Activated T-cell treated with anti-CD3 and anti-CD28 coated beads for 1 hour (primary cell): ENCODE measurements around the gene DPP4.

ENCODE experiments used
- DNase-seq: peaks from one replicate; pipeline ENCODE4 v3.0.0-alpha.2; 2020; ENCODE audit warnings: low read depth

DPP4 gene

DNA sequence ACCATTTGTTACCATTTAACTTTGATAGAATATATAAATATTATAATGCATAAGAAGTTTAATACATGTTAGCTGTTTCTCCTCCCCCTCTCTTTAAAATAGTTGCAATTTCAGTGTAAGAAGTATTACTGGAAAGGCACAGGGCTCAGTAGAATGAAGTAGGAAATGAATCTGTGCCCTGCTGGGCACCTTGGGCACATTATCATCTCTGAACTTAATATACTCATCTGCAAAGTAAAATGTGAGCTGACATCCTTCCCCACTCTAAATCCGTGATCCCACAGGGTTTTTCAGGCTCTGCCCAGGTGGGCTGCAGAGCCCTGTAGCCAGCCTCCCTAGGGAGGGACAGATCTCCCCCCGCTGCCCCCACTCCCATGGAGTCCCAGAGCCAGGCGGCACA, 56.8 kb downstream of the DPP4 start:
- DNase-seq: no peak

DNA sequence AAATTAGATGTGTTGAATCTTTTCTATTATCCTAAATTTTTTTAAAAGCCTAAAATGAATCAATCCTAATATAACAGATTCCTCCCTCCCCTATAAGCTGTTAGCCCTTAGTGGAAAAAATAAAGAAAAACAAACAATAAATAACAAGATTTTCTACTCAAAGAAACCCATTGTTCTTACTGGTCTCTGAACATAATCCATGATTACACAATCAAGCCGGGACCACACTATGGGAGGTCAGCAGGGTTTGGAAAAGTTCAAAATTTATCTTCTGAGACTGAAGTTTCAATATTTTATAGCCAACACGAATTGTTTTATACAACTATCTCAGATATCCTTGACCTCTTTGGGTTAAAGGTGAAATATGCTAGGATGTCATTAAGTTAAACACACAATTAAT, 57.9 kb downstream of the DPP4 start:
- no peak for DNase-seq

DNA sequence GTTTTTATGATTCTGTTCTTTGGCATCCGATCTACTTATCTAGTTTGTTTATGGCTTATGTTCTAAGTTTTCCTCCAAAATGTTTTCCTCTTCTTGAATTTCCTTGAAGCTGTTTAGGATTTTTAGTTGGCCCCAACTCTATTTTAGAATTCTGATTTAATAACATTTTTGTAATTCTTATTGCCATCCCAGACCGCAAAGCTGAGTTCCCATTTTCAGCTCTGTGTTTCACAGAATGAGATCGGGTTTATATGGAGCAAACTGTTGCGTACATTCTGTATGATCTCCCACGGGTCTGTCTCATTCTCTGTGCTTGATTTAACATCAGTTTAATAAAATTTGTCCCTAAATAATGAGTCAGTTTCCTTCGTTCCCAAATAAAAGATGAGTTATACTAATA, 59.3 kb downstream of the DPP4 start:
- DNase-seq: no peak

DNA sequence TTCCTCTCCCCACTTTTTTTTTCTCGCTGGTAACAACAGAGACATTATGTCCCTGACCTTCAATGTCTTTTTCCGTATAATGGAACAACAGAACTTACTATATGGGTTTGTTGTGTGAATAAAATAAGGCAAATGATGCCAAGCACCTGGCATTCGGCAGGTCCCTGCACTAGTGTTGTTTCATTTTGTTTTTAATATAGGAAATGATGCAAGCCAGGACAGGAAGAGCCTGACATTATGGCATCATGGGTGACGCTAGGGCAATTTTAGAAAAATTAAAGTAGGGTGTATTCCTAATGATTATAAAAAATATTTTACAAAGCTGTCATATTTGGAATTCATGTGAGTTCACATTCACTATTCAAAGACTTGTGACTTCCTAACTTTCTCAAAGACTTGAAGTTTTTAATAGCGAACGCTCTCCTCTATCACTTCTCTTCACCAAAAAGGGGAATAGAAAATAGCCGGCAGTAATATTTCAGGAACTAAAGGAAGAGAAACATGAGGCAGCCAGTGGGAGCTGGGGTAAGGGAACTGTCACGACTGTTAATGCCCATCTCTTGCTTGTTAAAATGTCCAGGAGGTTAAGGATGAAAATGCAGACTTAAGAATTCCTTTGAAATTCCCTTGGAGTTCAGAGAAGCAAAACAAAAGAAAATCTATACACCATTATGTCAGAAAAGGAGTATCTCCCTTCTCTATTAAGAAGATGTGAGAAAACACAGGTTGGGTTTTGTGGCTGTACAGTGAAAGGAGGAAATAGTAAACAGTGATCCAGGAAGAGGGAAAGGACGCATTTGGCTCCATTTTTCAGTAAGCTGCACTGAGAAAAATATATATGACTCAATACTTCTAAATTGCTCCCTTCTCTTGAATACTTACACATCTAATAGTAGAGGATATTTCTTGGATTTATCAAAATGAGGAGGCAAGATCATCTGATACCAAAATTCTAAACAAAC, 60.2 kb downstream of the DPP4 start:
- no peak for DNase-seq

DNA sequence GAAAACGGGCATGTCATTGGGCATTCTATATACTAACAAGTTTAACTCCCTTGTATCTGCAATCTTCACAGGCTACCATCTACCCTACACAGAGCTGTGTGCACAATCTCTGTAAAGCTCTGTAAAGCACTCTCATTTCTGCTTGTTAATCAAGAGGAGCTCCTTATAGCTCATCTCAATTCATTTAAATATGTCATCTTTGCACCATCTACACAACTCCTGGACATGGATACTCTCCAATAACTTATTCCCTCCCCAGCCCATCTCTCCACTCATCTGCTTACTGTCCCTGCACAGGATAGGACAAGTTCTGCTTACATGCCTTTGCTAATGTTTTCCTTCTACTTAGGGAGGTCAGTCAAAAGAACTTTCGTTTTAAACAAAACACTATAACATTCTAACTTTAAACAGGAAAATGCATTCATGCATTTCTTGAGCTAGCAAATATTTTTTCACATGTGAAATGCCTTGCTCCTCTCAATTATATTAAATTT, 61.4 kb downstream of the DPP4 start:
- no peak for DNase-seq

DNA sequence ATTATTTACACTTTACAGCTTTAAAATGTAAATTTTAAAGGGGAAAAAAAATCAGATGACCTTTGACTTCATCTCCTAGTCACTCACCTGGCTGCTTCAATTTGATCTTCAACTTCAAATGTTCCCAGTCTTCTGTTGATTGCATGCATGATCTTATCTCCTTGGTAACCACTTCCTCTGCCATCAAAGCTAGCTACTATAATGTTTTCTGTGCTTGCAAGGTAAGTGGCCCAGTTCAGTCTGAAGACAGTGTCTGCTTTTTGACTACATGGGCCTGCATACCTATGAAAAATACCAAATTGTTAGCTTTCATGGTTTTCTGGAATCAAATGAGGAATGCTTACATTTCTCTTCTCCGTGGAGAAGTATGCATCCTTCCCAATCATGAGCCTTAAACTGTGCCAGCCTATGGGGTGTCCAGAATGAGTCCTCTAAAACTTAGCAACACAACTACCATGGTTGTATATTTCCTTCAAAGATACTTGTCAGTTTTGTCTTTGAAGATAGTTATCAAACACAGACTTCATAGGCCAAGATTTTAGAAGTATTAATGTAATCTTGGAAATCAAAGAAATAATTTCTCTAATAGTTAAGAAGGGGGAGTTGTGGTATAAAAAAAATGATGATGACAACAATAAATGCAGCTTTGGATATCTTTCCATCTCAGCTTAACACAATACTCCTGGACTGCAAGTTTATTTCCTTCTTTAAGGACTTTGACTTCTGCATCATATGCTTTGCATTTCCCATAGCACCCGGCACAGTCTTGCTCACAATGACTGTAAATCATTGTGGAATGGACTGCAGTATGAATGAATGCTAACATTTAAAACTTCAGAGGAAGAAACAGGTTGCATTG, 62.1 kb downstream of the DPP4 start:
- no peak for DNase-seq

DNA sequence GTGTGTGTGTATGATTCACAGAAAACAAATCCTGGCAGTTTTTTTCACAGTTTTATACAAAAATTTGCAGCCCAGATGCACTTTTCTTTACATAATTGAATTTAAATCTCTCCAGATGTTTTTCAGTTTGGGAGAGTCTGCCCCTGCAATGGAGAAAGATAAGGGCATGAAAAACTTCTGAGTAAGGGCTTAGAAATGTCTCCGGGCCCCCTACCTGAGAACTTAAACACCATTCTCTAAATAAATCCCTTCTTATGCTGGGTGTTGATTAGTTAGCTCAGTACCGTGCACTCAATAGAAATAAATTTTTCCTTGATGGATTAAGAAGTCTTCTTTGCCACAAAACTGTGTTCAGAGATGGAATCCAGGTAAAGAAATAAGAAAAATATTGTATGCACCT, 64.5 kb downstream of the DPP4 start:
- no peak for DNase-seq

DNA sequence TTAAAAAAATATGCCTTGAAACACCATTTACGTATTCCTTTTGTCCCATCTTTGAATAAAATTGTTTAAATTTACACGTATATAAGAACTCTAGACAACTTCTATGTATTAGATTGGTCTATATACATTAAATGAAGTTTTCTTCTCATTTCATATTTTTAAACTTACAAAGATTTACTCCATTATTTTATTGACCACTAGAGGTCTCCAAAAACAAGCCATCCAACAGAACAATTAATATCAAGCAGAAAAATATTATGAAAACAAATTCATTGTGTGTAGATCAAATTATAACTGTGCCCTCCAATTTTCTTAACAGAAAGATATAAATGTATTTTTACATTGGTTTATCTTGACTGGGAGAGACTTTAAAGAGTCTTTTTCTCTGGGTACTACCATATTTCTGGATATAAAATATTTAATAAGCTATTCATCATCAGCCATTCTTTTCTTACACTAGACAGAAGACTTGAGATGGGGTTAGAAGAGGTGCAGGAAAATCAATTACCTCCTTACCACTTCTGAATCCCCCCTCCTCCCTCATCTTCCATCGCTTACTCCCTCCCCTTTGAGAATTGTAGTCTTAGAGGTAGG, 66.5 kb downstream of the DPP4 start:
- no peak for DNase-seq

DNA sequence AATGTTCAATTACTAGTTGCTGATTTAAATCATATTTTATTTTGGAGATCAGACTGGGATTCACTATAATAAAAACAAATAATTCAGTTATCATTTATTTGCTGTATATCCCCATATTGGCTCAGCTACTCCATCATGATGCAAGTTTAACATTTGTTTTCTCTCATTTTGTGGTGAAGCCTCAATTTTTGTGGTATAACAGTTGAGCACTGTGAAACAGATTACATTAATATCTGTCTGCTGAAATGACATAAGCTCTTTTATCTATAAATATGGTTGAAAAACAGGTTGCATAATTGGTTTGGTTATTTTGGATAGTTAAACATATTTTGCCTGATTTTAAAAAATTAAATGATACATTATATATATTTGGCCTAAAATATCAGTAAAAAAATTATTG, 67.7 kb downstream of the DPP4 start:
- DNase-seq: no peak

DNA sequence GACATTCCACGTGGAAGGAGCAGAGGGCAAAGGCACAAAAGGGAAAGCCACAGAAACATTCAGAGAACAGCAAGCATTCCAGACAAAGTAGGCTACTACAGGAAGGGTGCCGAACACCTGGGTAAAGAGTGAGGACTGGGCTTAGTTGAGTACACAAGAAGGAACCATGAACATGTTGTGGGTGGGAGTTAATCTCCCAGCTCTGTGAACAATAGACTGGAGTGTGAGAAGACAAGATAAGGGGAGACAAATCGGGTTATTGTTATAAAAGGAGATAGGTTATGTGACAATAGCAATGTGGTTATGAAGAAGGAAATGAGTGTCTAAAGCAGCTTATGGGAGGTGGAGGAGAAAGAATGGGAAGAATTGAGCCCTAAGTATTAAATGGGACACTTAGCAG, 70.0 kb downstream of the DPP4 start:
- no peak for DNase-seq

DNA sequence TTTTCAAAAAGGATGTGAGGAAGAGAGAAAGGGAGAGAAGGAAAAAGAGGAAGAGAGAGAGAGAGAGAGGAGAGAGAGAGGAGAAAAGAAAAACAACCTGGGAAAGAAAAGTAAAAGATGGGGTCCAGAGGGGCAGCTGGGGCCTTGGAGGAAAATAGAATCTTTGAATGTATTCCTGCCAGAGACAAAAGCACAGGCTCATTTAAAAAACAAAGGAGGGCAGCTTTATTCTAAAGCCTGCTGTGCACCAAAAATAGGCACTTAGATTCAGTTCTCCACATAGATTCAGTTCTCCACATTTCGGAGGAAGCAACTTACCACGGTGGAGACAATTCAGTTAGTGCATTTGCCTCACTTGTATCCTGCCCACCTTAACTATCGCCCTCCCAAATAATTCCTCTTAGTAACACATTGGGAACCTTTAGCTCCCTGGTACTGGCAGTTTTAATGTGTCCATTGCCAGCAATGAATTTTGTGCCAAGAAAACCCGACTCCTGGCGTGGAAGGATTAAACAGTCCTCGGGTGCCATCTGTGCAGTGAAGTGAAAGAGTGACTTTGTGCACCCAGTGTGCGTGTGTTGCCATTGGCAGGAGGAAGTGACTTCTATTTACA, 71.3 kb downstream of the DPP4 start:
- DNase-seq: no peak

DNA sequence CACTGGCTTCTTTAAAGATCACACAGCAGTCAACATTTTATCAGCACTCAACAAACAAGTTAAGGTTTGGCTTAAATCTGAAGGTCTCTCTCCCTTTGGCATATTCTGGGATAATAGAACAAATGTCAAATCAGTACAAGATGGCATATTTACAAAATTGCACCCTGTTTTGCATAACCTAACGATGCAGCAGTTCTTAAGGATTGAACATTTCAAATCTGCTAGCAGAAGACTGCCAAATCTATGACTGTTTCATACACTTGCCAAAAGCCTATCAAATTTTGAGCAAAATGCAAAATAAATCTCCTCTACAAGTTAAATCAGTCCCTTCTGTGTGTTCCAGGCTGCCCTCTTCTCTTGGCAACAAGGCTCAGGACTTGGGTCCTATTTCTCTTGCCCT, 73.6 kb downstream of the DPP4 start:
- DNase-seq: no peak

DNA sequence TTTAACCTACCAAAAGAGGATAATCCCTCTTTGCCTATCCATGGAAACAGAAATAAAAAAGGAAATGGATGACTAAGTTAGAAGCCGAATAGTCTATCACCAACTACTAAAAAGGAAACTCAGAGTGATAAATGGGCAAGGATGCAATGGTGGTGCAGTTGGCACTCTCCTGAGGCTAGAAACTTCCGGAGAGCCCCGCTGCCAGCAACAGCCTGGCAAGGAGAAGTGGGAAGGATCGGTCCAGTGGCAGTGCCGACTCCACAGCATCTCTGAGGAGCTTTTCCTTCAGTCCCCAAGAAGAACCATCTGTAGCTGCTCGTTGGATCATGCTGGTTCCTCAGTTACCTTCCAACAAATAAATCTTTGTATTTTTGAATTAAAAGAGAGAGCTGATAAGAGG, 74.7 kb downstream of the DPP4 start:
- no peak for DNase-seq

DNA sequence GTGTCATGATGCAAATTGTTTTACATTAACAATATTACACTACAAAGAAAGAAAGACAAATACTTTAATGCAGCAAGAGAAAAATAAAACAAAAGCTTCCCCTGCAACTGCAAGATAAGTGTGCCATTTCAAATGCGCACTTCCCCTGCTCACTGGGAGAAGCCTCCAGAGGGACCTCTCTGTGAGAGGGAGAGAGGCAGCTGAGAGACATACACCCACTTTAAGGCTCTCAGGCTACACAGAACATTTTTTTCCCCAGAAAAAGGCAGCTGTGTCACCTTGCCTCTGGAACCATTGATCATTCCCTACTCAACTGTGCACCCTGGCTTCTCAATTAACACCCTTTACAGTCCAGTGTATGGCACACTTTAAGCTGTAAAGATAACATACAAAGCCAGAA, 75.2 kb downstream of the DPP4 start:
- DNase-seq: no peak

DNA sequence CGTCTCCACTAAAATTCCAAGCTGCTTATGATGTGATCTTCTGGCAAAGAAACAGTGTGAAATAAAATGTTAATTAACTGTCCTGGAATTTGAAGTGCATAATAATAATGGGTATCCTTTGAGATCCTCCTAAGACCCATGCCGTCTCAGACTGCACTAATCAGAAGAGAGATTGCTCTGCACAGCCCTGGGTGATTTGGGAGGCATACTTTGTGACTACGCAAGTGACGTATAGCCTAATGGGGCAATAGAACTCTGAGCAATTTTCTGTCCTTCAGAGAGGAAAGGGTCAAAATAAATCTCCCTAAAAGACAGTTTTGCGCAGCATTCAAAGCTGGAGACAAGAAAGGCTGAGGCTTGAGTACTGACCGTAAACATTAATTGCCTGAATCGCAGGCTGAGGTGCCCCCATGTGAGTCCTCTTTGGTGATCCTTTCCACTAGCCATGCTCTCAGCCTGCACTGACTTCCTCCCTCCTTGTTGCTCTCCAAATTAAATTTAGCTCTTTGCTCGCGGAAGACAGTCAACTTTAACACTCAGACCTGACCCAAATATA, 76.0 kb downstream of the DPP4 start:
- DNase-seq: no peak

DNA sequence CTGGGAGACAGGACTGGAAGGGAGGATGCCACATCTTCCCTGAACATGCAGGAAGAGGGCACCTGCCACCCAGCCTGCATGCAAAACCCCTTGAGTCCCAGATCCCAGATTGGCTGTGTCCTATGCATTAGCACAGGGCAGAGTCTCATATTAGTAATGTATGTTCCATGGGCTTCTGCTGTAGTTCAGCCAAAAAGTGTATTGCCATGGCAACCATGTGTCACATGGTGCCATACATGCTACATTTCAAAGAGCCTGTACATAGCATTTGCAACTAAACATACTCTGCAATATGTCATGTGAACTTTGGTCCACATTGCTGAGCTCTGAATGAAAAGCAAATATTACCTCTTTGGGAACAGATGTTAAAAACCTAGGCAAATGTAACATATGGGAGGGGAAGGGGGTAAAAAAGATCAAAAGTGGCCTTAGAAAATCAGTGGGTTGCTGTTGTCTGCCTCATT, 78.4 kb downstream of the DPP4 start:
- no peak for DNase-seq

DNA sequence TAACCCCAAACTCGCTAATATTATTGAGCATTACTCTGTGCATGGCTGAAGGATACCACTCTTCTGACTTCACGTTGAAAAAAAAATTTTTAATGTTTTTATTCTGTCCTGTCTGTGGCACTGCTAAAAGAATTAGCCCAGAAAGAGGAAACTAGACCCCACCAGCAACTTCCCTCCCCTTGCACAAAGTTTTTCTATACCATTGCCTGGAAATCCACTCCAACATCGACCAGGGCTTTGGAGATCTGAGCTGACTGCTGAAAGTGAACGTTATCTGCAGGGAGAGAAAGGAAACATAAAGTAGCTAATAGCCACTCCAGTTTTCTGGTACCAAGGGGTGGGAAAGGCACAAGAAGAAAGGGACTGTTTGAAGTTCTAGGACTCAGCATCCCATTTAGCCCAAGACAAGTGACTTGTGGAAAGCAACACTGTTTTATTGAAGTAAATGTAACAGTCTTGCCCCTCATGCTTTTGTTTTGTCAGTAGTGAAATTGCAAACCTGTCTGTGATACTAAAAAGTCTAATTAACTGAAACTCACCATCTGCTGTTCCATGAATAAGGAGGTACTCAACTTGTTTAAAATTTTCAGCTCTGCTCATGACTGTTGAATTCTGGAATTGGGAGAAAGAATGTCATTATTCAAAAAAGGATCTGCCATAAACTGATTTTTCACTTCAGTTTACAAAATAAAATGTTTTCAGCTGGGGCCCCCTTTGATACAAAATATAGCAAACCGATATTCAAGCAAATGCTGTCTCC, 79.1 kb downstream of the DPP4 start:
- DNase-seq: no peak

DNA sequence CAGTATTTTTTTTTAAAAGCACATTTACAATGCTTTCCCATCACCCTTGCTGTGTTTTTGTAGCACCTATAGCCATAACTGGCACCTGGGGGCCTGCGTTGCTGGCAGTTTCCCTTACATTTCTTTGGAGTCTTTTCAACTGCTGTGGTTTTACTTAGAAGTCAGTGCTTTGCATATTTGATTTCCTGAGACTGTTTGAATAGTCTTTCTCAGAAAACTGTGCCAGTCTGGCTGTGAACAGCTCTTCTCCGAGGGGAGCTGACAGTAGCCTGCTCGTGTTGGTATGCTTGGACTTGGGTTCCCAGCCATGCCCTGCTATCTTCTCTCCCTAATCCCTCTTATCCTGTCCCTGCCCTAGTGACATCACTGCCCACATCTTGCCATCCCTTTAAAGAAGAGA, 81.5 kb downstream of the DPP4 start:
- peak; percentile 14 for DNase-seq

DNA sequence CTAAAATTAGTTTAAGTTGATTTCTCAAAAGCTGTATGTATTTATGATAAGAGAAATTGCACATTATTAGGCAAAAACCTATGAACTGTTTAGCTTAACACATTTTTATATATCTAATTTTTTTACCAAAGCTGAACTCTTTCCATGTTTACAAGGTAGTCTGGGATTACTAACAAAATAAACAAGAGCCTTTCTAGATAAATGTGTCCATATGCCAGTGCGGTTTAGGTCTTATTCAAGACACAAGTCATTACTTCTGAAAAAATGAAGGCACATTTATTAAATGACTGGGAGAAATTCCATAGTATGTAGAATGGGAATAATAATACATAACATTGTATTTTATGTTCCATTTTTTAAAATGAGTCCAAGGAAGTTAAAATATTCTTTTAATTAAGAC, 82.0 kb downstream of the DPP4 start:
- DNase-seq: no peak

DNA sequence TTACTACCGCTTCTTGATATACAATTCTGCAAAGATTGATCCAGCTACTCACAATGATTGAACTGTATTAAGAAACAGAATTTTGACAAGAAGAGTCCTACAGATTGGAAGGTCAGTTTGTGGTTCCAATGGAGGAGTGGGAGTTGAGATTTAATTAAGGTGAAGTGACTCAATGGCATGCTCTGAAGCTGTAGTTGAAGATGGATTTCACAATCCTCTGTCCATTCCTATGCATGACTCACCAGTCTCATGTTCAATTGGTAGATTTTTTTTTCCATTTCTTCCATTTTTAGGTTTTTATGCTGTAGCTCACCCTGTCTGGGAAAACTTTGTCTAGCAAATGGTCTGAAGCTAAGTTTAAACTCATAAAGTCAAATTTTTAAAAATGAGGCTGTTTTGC, 83.3 kb downstream of the DPP4 start:
- DNase-seq: no peak

DNA sequence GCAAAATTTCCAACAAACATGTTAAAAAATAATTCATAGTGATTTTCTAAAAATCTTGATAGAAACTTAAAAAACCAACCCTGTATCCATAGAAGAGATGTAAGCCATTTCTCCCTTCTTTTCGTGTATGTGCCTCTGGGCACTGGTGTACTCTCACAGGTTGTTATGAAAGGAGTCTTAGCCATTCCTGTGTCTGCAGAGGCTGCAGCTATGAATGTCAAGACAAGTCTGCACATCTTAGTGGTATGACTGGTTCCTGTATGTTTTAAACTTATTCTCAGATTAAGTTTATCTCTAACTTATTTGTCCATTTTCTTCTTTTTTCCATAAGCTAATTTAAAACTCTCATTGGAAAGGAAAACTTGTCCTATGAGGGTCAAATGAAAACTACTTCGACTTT, 84.0 kb downstream of the DPP4 start:
- no peak for DNase-seq
